ENCODE data around the gene EEF1AKMT3. TPM values are rescaled to one million over a fixed set of nuclear protein-coding genes. Genes with fewer than 3 reads are reported as not detected.
"Not testable (repeated sequence)": the region's sequence is repeated elsewhere in the genome, so short reads cannot be mapped to it uniquely, and the experiment has no call there.

EEF1AKMT3 gene
- polyA plus RNA-seq, 3 donors from 2014 or later, result 1.3 to 3.4 (median 2.8) TPM

DNA sequence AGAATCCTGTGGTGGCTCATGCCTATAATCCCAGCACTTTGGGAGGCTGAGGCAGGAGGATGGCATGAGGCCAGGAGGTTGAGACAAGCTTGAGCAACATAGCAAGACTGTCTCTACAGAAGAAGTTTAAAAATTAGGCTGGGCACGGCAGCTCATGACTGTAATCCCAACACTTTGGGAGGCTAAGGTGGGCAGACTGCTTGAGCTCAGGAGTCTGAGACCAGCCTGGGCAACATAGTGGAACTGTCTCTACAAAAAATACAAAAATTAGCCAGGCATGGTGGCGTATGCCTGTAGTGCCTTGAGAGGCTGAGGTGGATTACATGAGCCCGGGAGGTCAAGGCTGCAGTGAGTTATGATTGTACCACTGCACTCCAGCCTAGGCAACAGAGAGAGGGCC is 4.5 kb upstream of the EEF1AKMT3 start:
- DNase-seq, result no peak
- peaks cover 5 to 9% (median 6%) of the 10 kb centered on the region in 3 donors for H3K36me3 Mint-ChIP-seq
- no peaks in the 10 kb centered on the region for H3K9me3 Mint-ChIP-seq
- H3K27me3 Mint-ChIP-seq (ENCODE audit: low read depth in 3 of 3), result peaks cover 19 to 27% (median 26%) of the 10 kb centered on the region in 3 donors
- H3K4me3 Mint-ChIP-seq, result no peak overlapping the region
- no peak overlapping the region for H3K27ac Mint-ChIP-seq
- H3K4me1 Mint-ChIP-seq, result peaks cover 39 to 48% of the 10 kb centered on the region in 2 donors

DNA sequence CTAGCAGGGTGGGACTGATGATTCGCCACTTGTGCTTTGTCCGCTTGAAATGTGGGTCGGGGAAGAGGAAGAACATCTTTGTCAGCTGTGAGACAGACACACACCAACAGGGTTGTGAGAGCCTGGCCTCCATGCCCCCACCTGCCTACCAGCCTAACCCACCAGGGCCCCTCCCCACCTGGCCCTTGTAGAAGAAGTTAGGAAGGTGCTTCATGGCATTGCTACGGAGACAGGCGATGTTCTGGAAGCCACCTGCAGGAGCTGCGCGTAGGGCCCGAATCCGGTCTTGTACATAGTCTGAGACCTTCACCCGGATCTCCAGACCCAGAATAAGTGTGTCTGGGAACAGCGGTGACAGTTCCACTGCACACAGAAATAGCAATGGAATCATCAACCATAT is 2.8 kb upstream of the EEF1AKMT3 start:
- Mint-ChIP-seq H3K4me1 (peaks cover 34 to 46% of the 10 kb centered on the region in 2 donors), H3K4me3 (peak overlapping the region in 4 of 5 donors; percentile 0 to 51 (median 48)), H3K27me3 (ENCODE audit: low read depth in 3 of 3) (peaks cover 10 to 19% (median 13%) of the 10 kb centered on the region in 3 donors), H3K36me3 (peaks cover 5 to 9% (median 6%) of the 10 kb centered on the region in 3 donors), H3K27ac (peak overlapping the region in 1 of 6 donors; percentile 15), H3K9me3 (no peaks in the 10 kb centered on the region)
- DNase-seq, result no peak

DNA sequence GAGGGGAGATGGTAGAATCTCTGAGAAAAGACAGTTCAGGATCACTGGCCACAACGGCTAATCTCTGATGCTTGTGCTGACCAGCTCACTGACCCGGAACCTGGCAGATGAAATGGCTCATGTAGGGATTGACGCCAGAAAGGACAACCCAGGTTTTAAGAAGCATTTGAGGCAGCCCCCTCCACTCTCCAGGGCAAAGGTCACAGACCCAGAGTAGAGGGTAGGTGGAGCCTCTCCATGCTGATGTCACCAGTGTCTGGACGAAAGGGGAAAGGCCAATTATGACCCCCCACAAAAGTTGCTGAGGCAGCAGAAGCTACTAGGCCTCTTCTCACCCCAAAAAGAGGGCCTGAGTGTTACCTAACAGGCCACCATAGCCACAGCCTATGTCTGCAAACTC is 1.7 kb upstream of the EEF1AKMT3 start:
- peak overlapping the region in 2 of 6 donors; percentile 6 to 21 for H3K27ac Mint-ChIP-seq
- H3K27me3 Mint-ChIP-seq (ENCODE audit: low read depth in 3 of 3), result peaks cover 7 to 15% (median 8%) of the 10 kb centered on the region in 3 donors
- DNase-seq, result no peak
- H3K36me3 Mint-ChIP-seq, result peaks cover 6 to 9% (median 7%) of the 10 kb centered on the region in 3 donors
- no peaks in the 10 kb centered on the region for H3K9me3 Mint-ChIP-seq
- H3K4me1 Mint-ChIP-seq, result peaks cover 23 to 35% of the 10 kb centered on the region in 2 donors
- H3K4me3 Mint-ChIP-seq, result peak overlapping the region; percentile 19 to 94 (median 40)

DNA sequence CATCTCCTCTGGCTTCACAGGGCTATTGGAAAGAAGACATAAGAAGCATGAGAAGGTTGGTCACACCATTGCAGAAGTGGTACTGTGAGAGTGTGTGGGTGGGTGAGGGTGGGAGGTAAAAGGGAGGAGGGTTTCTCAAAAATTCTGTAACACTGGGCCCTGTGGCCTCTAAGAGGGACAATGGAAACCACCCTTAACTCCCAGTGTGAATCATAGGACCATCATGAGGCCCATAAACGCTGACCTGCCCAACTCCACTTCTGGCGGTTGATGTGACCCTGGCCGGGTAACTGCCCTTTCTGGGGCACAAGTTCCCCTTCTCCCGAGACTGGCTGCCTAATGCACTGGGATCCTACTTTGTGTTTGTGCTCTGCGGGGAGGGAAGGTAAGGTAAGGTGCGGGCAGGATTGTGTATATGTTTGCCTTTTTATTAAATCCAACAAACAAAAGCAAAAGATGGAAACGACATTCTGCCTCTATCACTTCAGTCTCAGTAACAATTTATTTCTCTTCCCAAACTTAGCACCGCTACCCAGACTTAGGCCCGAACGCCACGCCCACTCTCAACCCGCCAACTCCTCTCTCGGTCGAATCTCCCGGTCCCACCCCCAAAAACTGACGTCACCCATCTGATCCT is 1.1 kb upstream of the EEF1AKMT3 start:
- Mint-ChIP-seq H3K4me1 (peaks cover 17 to 29% of the 10 kb centered on the region in 2 donors), H3K9me3 (no peaks in the 10 kb centered on the region), H3K4me3 (peak overlapping the region; percentile 94 to 99 (median 97)), H3K27ac (peak overlapping the region; percentile 92 to 96 (median 92)), H3K36me3 (peaks cover 6 to 10% (median 9%) of the 10 kb centered on the region in 3 donors), H3K27me3 (ENCODE audit: low read depth in 3 of 3) (peaks cover 4 to 12% (median 7%) of the 10 kb centered on the region in 3 donors)
- DNase-seq, result no peak

DNA sequence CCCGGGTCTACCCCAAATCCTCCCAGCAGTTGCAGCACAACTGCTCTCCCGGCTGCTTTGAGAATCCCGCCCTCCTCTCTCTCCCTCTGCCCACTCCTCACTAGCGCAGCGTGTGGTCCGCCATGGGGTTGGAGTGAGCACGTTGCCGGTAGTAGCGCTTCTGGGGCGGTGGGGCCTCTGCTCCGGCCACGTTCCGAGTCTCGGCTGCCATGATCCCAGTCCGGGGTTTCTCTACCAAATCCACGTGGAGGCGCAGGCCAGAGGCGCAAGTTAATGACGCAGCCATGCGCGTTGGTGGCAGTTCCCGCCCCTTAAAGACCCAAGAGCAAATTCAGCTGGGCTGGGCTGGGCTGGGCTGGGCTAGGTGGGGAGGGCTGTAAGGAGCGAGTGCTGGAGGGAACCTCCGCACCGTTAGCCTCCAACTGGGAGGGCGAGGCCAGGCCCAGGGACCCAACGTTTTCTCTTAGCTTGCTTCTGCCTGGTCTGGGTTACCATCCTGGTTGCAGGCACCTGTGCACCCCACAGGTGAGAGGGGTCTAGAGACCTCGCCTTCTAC is 463 bp upstream of the EEF1AKMT3 start, which contains the start of gene METTL1:
METTL1 (minus strand) TSS at position 233 of the 556 bp plus-strand sequence; CDS start at position 211, 22 bp downstream.
- Mint-ChIP-seq H3K4me3 (peak within 1 kb of the TSS; percentile 94 to 99 (median 97)), H3K9me3 (no peaks in the 10 kb centered on the region)
- DNase-seq, result peak; percentile 85 to 86 (median 86)

DNA sequence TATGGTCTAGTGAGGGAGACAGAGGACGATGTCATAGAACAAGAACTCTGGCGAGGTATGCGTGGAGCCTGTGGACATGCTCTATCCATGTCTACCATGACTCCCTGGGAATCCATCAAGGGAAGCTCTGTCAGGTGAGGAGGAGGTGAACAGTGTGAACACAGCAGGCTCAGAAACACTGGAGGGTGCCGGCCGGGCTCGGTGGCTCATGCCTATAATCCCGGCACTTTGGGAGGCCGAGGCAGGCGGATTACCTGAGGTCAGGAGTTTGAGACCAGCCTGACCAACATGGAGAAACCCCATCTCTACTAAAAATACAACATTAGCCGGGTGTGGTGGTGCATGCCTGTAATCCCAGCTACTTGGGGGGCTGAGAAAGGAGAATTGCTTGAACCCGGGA is 2.2 kb downstream of the EEF1AKMT3 start:
- H3K4me1 Mint-ChIP-seq, result peaks cover 11 to 23% of the 10 kb centered on the region in 2 donors
- H3K9me3 Mint-ChIP-seq; H3K27ac Mint-ChIP-seq; DNase-seq; H3K27me3 Mint-ChIP-seq (ENCODE audit: low read depth in 3 of 3): not testable (repeated sequence)
- peak overlapping the region in 1 of 5 donors; percentile 3 for H3K4me3 Mint-ChIP-seq
- peaks cover 0 to 22% (median 2%) of the 10 kb centered on the region in 3 donors for H3K36me3 Mint-ChIP-seq

More for the DNA sequence above, 463 bp upstream of the EEF1AKMT3 start, which contains the start of gene METTL1:
- Mint-ChIP-seq H3K4me1 (peaks cover 11 to 23% of the 10 kb centered on the region in 2 donors), H3K27ac (peak within 1 kb of the TSS; percentile 92 to 96 (median 92)), H3K27me3 (ENCODE audit: low read depth in 3 of 3) (peaks cover 0 to 11% (median 5%) of the 10 kb centered on the region in 3 donors), H3K36me3 (peaks cover 6 to 12% (median 9%) of the 10 kb centered on the region in 3 donors)

DNA sequence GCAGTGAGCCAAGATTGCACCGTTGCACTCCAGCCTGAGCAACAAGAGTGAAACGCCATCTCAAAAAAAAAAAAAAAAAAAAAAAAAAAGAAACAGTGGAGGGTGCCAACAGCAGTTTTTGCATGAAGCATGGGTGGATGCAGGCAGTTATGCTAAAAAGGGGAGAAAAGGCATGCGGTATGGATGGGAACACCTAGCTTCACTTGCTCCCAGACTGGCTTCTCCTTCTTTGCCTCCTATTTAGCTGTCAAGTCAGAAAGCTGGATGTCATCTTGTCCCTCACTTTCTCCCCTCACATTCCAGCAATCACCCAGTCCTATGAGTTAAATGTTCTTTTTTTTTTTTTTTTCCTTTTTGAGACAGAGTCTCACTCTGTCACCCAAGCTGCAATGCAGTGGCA is 2.6 kb downstream of the EEF1AKMT3 start:
- no peak for DNase-seq
- H3K4me1 Mint-ChIP-seq, result peaks cover 11 to 19% of the 10 kb centered on the region in 2 donors
- H3K9me3 Mint-ChIP-seq, result no peaks in the 10 kb centered on the region
- H3K4me3 Mint-ChIP-seq, result peak overlapping the region in 1 of 5 donors; percentile 18
- H3K36me3 Mint-ChIP-seq, result peaks cover 0 to 18% (median 2%) of the 10 kb centered on the region in 3 donors
- H3K27me3 Mint-ChIP-seq (ENCODE audit: low read depth in 3 of 3), result peaks cover 5 to 8% (median 6%) of the 10 kb centered on the region in 3 donors
- no peak overlapping the region for H3K27ac Mint-ChIP-seq

DNA sequence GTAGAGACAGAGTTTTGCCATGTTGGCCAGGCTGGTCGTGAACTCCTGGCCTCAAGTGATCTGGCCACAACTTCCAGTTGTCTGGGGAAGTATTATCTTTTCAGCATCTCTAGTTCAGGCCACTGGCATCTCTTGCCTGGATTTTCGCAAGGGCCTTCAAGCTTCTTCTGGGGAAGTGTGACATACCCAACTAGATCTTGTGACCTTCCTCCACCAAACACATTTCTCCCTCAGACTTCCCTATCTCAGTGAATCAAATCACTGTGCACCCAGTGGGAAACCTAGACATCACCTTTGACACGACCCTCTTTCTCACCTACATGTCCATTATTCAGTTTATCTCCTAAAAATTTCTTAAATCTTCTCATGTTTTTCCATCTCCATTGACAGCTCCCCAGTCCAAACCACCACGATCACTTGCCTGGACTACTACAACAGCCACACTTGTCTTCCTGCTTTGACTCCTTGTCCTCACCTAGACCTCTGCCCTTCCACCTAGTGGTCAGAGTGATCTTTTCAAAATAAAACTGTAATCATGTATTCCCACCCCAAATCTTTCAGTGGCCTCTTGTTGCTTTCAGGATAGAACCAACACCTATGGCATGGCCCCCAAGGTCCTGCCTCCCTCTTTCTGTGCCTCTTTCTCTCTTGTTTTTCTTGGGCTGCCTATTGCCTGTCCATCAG is 3.3 kb downstream of the EEF1AKMT3 start:
- Mint-ChIP-seq H3K4me1 (peaks cover 11 to 17% of the 10 kb centered on the region in 2 donors), H3K4me3 (peak overlapping the region in 1 of 5 donors; percentile 7), H3K27me3 (ENCODE audit: low read depth in 3 of 3) (peaks cover 5 to 8% (median 6%) of the 10 kb centered on the region in 3 donors), H3K9me3 (no peaks in the 10 kb centered on the region), H3K36me3 (peaks cover 0 to 16% (median 2%) of the 10 kb centered on the region in 3 donors), H3K27ac (peak overlapping the region in 2 of 6 donors; percentile 13 to 14)
- DNase-seq, result no peak

DNA sequence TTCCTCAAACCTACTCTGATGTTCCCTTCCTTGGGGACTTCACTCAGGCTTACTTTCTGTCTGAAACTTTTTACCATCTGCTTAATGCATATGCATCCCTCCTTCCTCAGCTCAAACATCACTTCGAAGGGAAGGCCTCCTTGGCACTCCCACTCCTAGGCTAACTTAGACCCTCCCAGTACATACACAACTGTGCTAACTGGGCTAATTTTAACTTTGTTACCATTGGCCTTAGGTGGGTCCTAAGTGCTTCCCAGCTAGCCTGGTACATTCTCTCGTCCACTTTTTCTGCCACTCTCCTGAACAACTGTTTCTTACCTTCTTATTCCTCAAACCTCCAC is 3.8 kb downstream of the EEF1AKMT3 start:
- peaks cover 5 to 8% (median 6%) of the 10 kb centered on the region in 3 donors for H3K27me3 Mint-ChIP-seq (ENCODE audit: low read depth in 3 of 3)
- H3K27ac Mint-ChIP-seq, result peak overlapping the region in 1 of 6 donors; percentile 56
- H3K9me3 Mint-ChIP-seq, result no peaks in the 10 kb centered on the region
- H3K36me3 Mint-ChIP-seq, result peaks cover 0 to 16% (median 2%) of the 10 kb centered on the region in 3 donors
- H3K4me3 Mint-ChIP-seq, result peak overlapping the region in 1 of 5 donors; percentile 16
- peaks cover 11 to 17% of the 10 kb centered on the region in 2 donors for H3K4me1 Mint-ChIP-seq
- DNase-seq, result no peak

DNA sequence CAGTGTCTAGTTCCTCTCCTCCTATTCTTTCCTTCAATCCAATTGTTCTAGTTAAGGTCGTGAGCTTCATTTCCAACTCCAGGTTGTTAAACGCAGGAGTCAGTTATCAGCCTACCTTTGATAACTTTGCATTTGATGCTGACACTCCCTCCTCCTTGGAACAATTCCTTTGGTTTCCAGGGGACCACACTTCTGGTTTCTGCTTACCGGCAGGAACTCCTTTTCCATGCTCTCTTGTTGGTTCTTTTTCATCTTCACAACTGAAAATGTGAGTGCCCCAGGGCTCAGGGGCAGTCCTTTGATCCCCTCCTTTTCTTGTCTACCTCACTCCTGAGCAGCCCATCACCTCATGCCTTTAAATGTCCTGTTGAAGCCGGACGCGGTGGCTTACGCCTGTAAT is 5.0 kb downstream of the EEF1AKMT3 start:
- Mint-ChIP-seq H3K36me3 (peaks cover 0 to 16% (median 2%) of the 10 kb centered on the region in 3 donors), H3K4me1 (peaks cover 15 to 19% of the 10 kb centered on the region in 2 donors), H3K27me3 (ENCODE audit: low read depth in 3 of 3) (peaks cover 0 to 8% (median 4%) of the 10 kb centered on the region in 3 donors), H3K27ac (peak overlapping the region in 1 of 6 donors; percentile 54), H3K9me3 (no peaks in the 10 kb centered on the region), H3K4me3 (no peak overlapping the region)
- DNase-seq, result no peak

DNA sequence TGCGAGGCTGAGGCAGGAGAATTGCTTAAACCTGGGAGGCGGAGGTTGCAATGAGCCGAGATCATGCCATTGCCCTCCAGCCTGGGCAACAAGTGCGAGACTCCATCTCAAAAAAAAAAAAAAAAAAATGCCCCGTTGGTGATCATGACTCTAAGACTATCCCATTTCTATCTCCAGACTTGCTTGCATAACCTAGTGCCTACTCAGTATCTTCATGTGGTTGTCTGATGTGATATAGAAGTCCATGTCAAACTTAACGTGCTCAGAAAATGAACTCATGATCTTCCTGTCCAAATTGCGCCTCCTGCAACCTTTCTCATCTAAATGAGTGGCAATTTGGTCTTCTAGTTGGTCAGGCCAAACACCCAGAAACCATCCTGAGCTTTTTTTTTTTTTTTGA is 5.5 kb downstream of the EEF1AKMT3 start:
- Mint-ChIP-seq H3K27me3 (ENCODE audit: low read depth in 3 of 3) (peaks cover 5 to 14% (median 9%) of the 10 kb centered on the region in 3 donors), H3K27ac (no peak overlapping the region), H3K4me3 (no peak overlapping the region), H3K4me1 (peaks cover 18 to 22% of the 10 kb centered on the region in 2 donors), H3K9me3 (no peaks in the 10 kb centered on the region), H3K36me3 (peaks cover 0 to 16% (median 2%) of the 10 kb centered on the region in 3 donors)
- DNase-seq, result no peak

DNA sequence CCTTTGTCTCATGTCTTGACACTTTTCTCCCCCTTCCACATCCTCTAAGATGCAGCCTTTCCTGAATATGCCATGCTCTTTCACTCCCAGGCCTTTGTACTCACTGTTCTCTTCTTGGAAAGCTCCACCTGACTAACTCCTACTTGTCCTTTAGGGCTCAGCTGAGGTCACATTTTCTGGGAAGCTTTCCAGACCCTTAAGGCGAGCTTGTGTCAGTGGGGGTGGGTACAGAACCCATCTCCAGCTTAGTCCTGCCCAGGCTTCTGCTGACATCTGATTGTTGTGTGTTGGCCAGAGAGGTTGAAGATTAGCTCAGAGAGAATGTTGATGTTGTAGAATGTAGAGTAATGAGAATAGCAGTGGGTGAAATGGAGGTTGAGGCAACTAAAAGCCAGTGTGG is 7.3 kb downstream of the EEF1AKMT3 start:
- H3K9me3 Mint-ChIP-seq, result no peaks in the 10 kb centered on the region
- no peak for DNase-seq
- H3K27me3 Mint-ChIP-seq (ENCODE audit: low read depth in 3 of 3), result peaks cover 9 to 21% (median 12%) of the 10 kb centered on the region in 3 donors
- H3K36me3 Mint-ChIP-seq, result peaks cover 0 to 16% (median 2%) of the 10 kb centered on the region in 3 donors
- no peak overlapping the region for H3K4me3 Mint-ChIP-seq
- H3K27ac Mint-ChIP-seq, result no peak overlapping the region
- peaks cover 27 to 33% of the 10 kb centered on the region in 2 donors for H3K4me1 Mint-ChIP-seq

DNA sequence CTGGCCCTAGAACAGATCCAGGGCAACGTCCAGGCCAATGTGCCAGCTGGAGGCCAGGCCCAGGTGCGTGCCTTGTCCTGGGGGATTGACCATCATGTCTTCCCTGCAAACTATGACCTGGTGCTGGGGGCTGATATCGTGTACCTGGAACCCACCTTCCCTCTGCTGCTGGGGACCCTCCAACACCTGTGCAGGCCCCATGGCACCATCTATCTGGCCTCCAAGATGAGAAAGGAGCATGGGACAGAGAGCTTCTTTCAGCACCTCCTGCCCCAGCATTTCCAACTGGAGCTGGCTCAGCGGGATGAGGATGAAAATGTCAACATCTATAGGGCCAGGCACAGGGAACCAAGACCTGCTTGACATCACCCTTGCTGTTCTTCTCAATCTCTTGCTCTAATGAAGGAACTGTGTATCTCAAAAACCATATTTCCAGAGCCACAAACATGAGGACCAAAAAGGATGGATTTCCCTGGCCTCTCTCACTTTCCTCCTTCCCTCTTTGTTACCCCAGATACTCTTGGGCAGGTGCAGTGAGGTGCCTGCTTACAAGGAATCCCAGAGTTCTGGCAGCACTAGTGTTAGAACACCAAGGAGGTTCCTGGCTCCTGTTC is 8.0 kb downstream of the EEF1AKMT3 start:
- Mint-ChIP-seq H3K36me3 (peaks cover 0 to 16% (median 2%) of the 10 kb centered on the region in 3 donors), H3K4me3 (no peak overlapping the region), H3K27me3 (ENCODE audit: low read depth in 3 of 3) (peaks cover 9 to 21% (median 12%) of the 10 kb centered on the region in 3 donors), H3K4me1 (peaks cover 27 to 33% of the 10 kb centered on the region in 2 donors), H3K9me3 (no peaks in the 10 kb centered on the region), H3K27ac (peak overlapping the region in 3 of 6 donors; percentile 22 to 99 (median 67))
- DNase-seq, result no peak
